ENCODE results near the gene SWI5.
"Not testable (repeated sequence)": the region's sequence is repeated elsewhere in the genome, so short reads cannot be mapped to it uniquely, and the experiment has no call there.

The SWI5 gene
- 3.9 reads per million, percentile 15 among the genes with 10 or more reads in this experiment for total RNA-seq

GRCh38 chr9:128276008-128276573 is at the start of gene SWI5:
SWI5 (plus strand) TSS chr9:128276276.
- DNase-seq = peak; percentile 100

- no peak for DNase-seq
These were observed 49.7 kb upstream of the SWI5 start for GRCh38 chr9:128226412-128226801.

GRCh38 chr9:128230897-128231296 is 45.2 kb upstream of the SWI5 start:
- not testable (repeated sequence) for DNase-seq

- DNase-seq = no peak
These were observed 44.2 kb upstream of the SWI5 start for GRCh38 chr9:128231638-128232527.

GRCh38 chr9:128232528-128233428 is 43.3 kb upstream of the SWI5 start:
- DNase-seq = no peak

GRCh38 chr9:128233817-128234406 is 42.2 kb upstream of the SWI5 start:
- no peak for DNase-seq

GRCh38 chr9:128242124-128242523 is 34.0 kb upstream of the SWI5 start:
- DNase-seq = no peak

- no peak for DNase-seq
These were observed 33.3 kb upstream of the SWI5 start for GRCh38 chr9:128242828-128243214.

- no peak for DNase-seq
These were observed 32.7 kb upstream of the SWI5 start for GRCh38 chr9:128243215-128244018.

- no peak for DNase-seq
These were observed 31.8 kb upstream of the SWI5 start for GRCh38 chr9:128244091-128244836.

- DNase-seq = no peak
These were observed 31.2 kb upstream of the SWI5 start for GRCh38 chr9:128244837-128245231.

- no peak for DNase-seq
These were observed 30.5 kb upstream of the SWI5 start for GRCh38 chr9:128245421-128246151.

GRCh38 chr9:128246471-128246870 is 29.6 kb upstream of the SWI5 start:
- DNase-seq = no peak

- DNase-seq = no peak
These were observed 28.8 kb upstream of the SWI5 start for GRCh38 chr9:128247226-128247803.

- no peak for DNase-seq
These were observed 26.5 kb upstream of the SWI5 start for GRCh38 chr9:128249558-128249907.

- peak; percentile 97 for DNase-seq
These were observed 25.9 kb upstream of the SWI5 start for GRCh38 chr9:128249908-128250838.

GRCh38 chr9:128250839-128251731 is 25.0 kb upstream of the SWI5 start:
- no peak for DNase-seq

GRCh38 chr9:128251732-128252100 is 24.4 kb upstream of the SWI5 start:
- DNase-seq = no peak
